DMS 273 (cell line): ENCODE data around the gene RHEX.

Source experiments
- DNase-seq: peaks from one replicate; lab custom pipeline; 2025; ENCODE audit not compliant: unreplicated experiment; lab: John Stamatoyannopoulos, UW

Gene RHEX

GRCh38 chr1:206083750-206084149 lies 30.8 kb downstream of the RHEX start:
- no peak for DNase-seq

GRCh38 chr1:206087091-206087490 lies 34.1 kb downstream of the RHEX start:
- DNase-seq = no peak

- no peak for DNase-seq
Measured at GRCh38 chr1:206089341-206089740, 36.4 kb downstream of the RHEX start.

- peak; percentile 36 for DNase-seq
Measured at GRCh38 chr1:206094024-206094423, 41.1 kb downstream of the RHEX start.

- no peak for DNase-seq
Measured at GRCh38 chr1:206097381-206097780, 44.4 kb downstream of the RHEX start.

- no peak for DNase-seq
Measured at GRCh38 chr1:206098242-206098919, 45.4 kb downstream of the RHEX start.

GRCh38 chr1:206100226-206100815 lies 47.3 kb downstream of the RHEX start:
- DNase-seq = no peak

GRCh38 chr1:206101351-206102045 lies 48.5 kb downstream of the RHEX start:
- DNase-seq = no peak

GRCh38 chr1:206102292-206102936 lies 49.4 kb downstream of the RHEX start:
- no peak for DNase-seq

GRCh38 chr1:206103979-206104378 lies 51.0 kb downstream of the RHEX start:
- DNase-seq = no peak

GRCh38 chr1:206105464-206105995 lies 52.6 kb downstream of the RHEX start:
- DNase-seq = no peak

- DNase-seq = peak; percentile 89
Measured at GRCh38 chr1:206106328-206107167, 53.6 kb downstream of the RHEX start.

GRCh38 chr1:206107168-206107544 lies 54.2 kb downstream of the RHEX start:
- DNase-seq = no peak

- no peak for DNase-seq
Measured at GRCh38 chr1:206108635-206109034, 55.7 kb downstream of the RHEX start.

GRCh38 chr1:206109718-206110117 lies 56.7 kb downstream of the RHEX start:
- DNase-seq = no peak

GRCh38 chr1:206110161-206110560 lies 57.2 kb downstream of the RHEX start:
- DNase-seq = no peak

GRCh38 chr1:206110820-206111219 lies 57.8 kb downstream of the RHEX start:
- no peak for DNase-seq

- DNase-seq = no peak
Measured at GRCh38 chr1:206111271-206111927, 58.4 kb downstream of the RHEX start.

GRCh38 chr1:206112600-206113301 lies 59.8 kb downstream of the RHEX start:
- DNase-seq = no peak
